ENCODE results near the gene ZNF479.

GRCh38 chr7:57179776-57180415 lies 47.7 kb upstream of the ZNF479 start:
- TF ChIP-seq CTCF (IDR thresholded peaks at IDR 0.05 in 4 of 5, conservative IDR thresholded peaks at IDR 0.05 in 1 of 5) (no peak), POLR2A (IDR thresholded peaks at IDR 0.05) (no peak)

Measured in gastrocnemius medialis (tissue), 4 donors.